Measurements from ENCODE around the gene INTS6L.

GRCh38 chrX:135509885-135510284, 10.6 kb upstream of the INTS6L start:
- no peak for TF ChIP-seq CTCF (IDR thresholded peaks at IDR 0.05)
- TF ChIP-seq POLR2A (IDR thresholded peaks at IDR 0.05): no peak
